Nephron progenitor cell (in vitro differentiated cells): ENCODE measurements around the gene LDHD.

Source experiments
- DNase-seq: peaks from one replicate; pipeline ENCODE4 v3.0.0; 2021
- H3K27ac Mint-ChIP-seq: 2 replicates; pipeline ENCODE4 v1.8.0; 2021; ENCODE audit warnings: mild to moderate bottlenecking, moderate library complexity, mixed read lengths
- H3K27me3 Mint-ChIP-seq: 2 replicates; pipeline ENCODE4 v1.8.0; 2021; ENCODE audit warnings: mild to moderate bottlenecking, low read depth, mixed read lengths; ENCODE audit not compliant: poor library complexity
- H3K36me3 Mint-ChIP-seq: 2 replicates; pipeline ENCODE4 v1.8.0; 2021; ENCODE audit warnings: low read depth, mixed read lengths
- H3K4me1 Mint-ChIP-seq: 2 replicates; pipeline ENCODE4 v1.8.0; 2021; ENCODE audit warnings: mixed read lengths
- H3K4me3 Mint-ChIP-seq: 2 replicates; pipeline ENCODE4 v1.8.0; 2021; ENCODE audit warnings: mild to moderate bottlenecking, moderate library complexity, mixed read lengths
- H3K9me3 Mint-ChIP-seq: 2 replicates; pipeline ENCODE4 v1.8.0; 2021; ENCODE audit warnings: mild to moderate bottlenecking, moderate library complexity, mixed read lengths
- CTCF ChIP-seq: fragments of 200-600 bp; sonication (generic); IDR thresholded peaks from 2 replicates; pipeline ENCODE4 v1.5.0; 2021; ENCODE audit warnings: antibody characterized with exemption

Gene LDHD

GRCh38 chr16:75112734-75113491, 3.7 kb downstream of the LDHD start:
- TF ChIP-seq CTCF = no peak
- Mint-ChIP-seq H3K4me1 (peaks cover 57% of the 10 kb centered on the region), H3K4me3 (no peak overlapping the region), H3K9me3 (no peaks in the 10 kb centered on the region), H3K27ac (peak overlapping the region; percentile 90), H3K36me3 (no peaks in the 10 kb centered on the region), H3K27me3 (no peaks in the 10 kb centered on the region)
- no peak for DNase-seq

GRCh38 chr16:75111961-75112733, 4.4 kb downstream of the LDHD start:
- no peaks in the 10 kb centered on the region for H3K27me3 Mint-ChIP-seq
- peak overlapping the region; percentile 90 for H3K27ac Mint-ChIP-seq
- no peaks in the 10 kb centered on the region for H3K36me3 Mint-ChIP-seq
- TF ChIP-seq CTCF = no peak
- DNase-seq = no peak
- H3K4me3 Mint-ChIP-seq = no peak overlapping the region
- no peaks in the 10 kb centered on the region for H3K9me3 Mint-ChIP-seq
- H3K4me1 Mint-ChIP-seq = peaks cover 65% of the 10 kb centered on the region

- Mint-ChIP-seq H3K9me3 (no peaks in the 10 kb centered on the region), H3K27me3 (no peaks in the 10 kb centered on the region), H3K4me3 (no peak overlapping the region), H3K27ac (no peak overlapping the region), H3K4me1 (peaks cover 67% of the 10 kb centered on the region), H3K36me3 (no peaks in the 10 kb centered on the region)
- DNase-seq = no peak
- no peak for TF ChIP-seq CTCF
Observed at GRCh38 chr16:75111514-75111940, 5.1 kb downstream of the LDHD start.

GRCh38 chr16:75110637-75111513, 5.7 kb downstream of the LDHD start:
- peak; percentile 85 for TF ChIP-seq CTCF
- peak overlapping the region; percentile 57 for H3K4me3 Mint-ChIP-seq
- H3K9me3 Mint-ChIP-seq = no peaks in the 10 kb centered on the region
- H3K27ac Mint-ChIP-seq = peak overlapping the region; percentile 88
- no peaks in the 10 kb centered on the region for H3K36me3 Mint-ChIP-seq
- H3K4me1 Mint-ChIP-seq = peaks cover 71% of the 10 kb centered on the region
- peak; percentile 83 for DNase-seq
- no peaks in the 10 kb centered on the region for H3K27me3 Mint-ChIP-seq

GRCh38 chr16:75109732-75110243, 6.8 kb downstream of the LDHD start:
- H3K27ac Mint-ChIP-seq = peak overlapping the region; percentile 88
- no peaks in the 10 kb centered on the region for H3K9me3 Mint-ChIP-seq
- H3K4me3 Mint-ChIP-seq = no peak overlapping the region
- peaks cover under 1% of the 10 kb centered on the region for H3K36me3 Mint-ChIP-seq
- H3K4me1 Mint-ChIP-seq = peaks cover 77% of the 10 kb centered on the region
- no peak for DNase-seq
- no peak for TF ChIP-seq CTCF
- H3K27me3 Mint-ChIP-seq = no peaks in the 10 kb centered on the region
